ENCODE results near the gene FAM53A. TPM values are rescaled to one million over a fixed set of nuclear protein-coding genes. Genes with fewer than 3 reads are reported as not detected.

Gene FAM53A
- total and polyA plus RNA-seq, 2 of the 13 experiments (the other 11 are each of a cell fraction or from before 2014, with no cell fraction given) = 0.48 to 1.1 TPM

GRCh38 chr4:1711571-1712215 is 27.6 kb upstream of the FAM53A start (continued):
- TF ChIP-seq ZNF430 (CRISPR knock-in tag; IDR thresholded peaks at IDR 0.05) (no peak), ZNF20 (CRISPR knock-in tag; IDR thresholded peaks at IDR 0.05) (no peak), ZNF350 (CRISPR knock-in tag; IDR thresholded peaks at IDR 0.05; ENCODE audit: borderline replicate concordance, low read depth) (no peak), ZNF607 (CRISPR knock-in tag; IDR thresholded peaks at IDR 0.05; ENCODE audit: borderline replicate concordance) (peak; percentile 67; the same call in 1 of the 2 replicates), THAP8 (CRISPR knock-in tag; IDR thresholded peaks at IDR 0.05; ENCODE audit: borderline replicate concordance) (peak; percentile 46; the same call in 1 of the 2 replicates), ELK4 (CRISPR knock-in tag; IDR thresholded peaks at IDR 0.05; ENCODE audit: borderline replicate concordance) (no peak), CBX1 (IDR thresholded peaks at IDR 0.05; ENCODE audit: low read depth) (no peak), BCL6 (CRISPR knock-in tag; IDR thresholded peaks at IDR 0.05) (no peak), ZGPAT (CRISPR knock-in tag; IDR thresholded peaks at IDR 0.05) (peak; percentile 26; the same call in 1 of the 2 replicates), MYC (CRISPR knock-in tag; IDR thresholded peaks at IDR 0.05; ENCODE audit: borderline replicate concordance) (0 out of 2 replicates have a peak, but pooled peaks have one; percentile 26), BRD4 (CRISPR knock-in tag; IDR thresholded peaks at IDR 0.05) (peak; percentile 44; the same call in 1 of the 2 replicates), DBP (CRISPR knock-in tag; IDR thresholded peaks at IDR 0.05; ENCODE audit: not compliant biosample characterization) (no peak), ZNF841 (CRISPR knock-in tag; IDR thresholded peaks at IDR 0.05; ENCODE audit: borderline replicate concordance) (peak; percentile 54; the same call in 1 of the 2 replicates), ZNF101 (CRISPR knock-in tag; IDR thresholded peaks at IDR 0.05; ENCODE audit: borderline replicate concordance, low read depth) (no peak), SOX6 (IDR thresholded peaks at IDR 0.05) (no peak), SOX6 (CRISPR knock-in tag; IDR thresholded peaks at IDR 0.05) (0 out of 2 replicates have a peak, but pooled peaks have one; percentile 25), ZNF383 (CRISPR knock-in tag; IDR thresholded peaks at IDR 0.05; ENCODE audit: borderline replicate concordance) (no peak), ZNF614 (CRISPR knock-in tag; IDR thresholded peaks at IDR 0.05; ENCODE audit: borderline replicate concordance) (no peak), ASH2L (IDR thresholded peaks at IDR 0.05; ENCODE audit: insufficient read length, low read depth, low read length) (peak; percentile 45), ZFP62 (CRISPR knock-in tag; IDR thresholded peaks at IDR 0.05) (no peak), ZNF772 (CRISPR knock-in tag; IDR thresholded peaks at IDR 0.05) (no peak; the same call in 1 of the 2 replicates), E2F1 (CRISPR knock-in tag; IDR thresholded peaks at IDR 0.05) (0 out of 2 replicates have a peak, but pooled peaks have one; percentile 37), ZNF510 (CRISPR knock-in tag; IDR thresholded peaks at IDR 0.05; ENCODE audit: low read depth) (no peak), ZFY (CRISPR knock-in tag; IDR thresholded peaks at IDR 0.05) (peak; percentile 57)

Data from HepG2 (cell line).